Breast epithelium (tissue), 3 donors: ENCODE data around the gene HABP4.

Experiments
- CTCF ChIP-seq, 3 donors: fragments of 450-650 bp; IDR thresholded peaks; one replicate each; pipeline ENCODE4 v1.5.1; 2016 to 2017; ENCODE audit warnings: antibody characterized with exemption in 3 of 3, mild to moderate bottlenecking in 3 of 3, moderate library complexity in 3 of 3
- POLR2A ChIP-seq: fragments of 450-650 bp; IDR thresholded peaks from one replicate; pipeline ENCODE4 v1.6.1; 2016; ENCODE audit warnings: antibody characterized with exemption, mild to moderate bottlenecking, moderate library complexity

GRCh38 chr9:96408409-96409280 is 41.3 kb upstream of the HABP4 start:
- TF ChIP-seq CTCF (IDR thresholded peaks at IDR 0.05) (no peak), POLR2A (no peak)
